ENCODE measurements around the gene ZNF560.

ZNF560 gene

GRCh38 chr19:9528757-9529336 is 30.4 kb upstream of the ZNF560 start:
- H2BK15ac ChIP-seq (ENCODE audit: low read depth, poor library complexity, severe bottlenecking), result no peak overlapping the region
- no peak overlapping the region for H3K23ac ChIP-seq (ENCODE audit: low read length in 2 of 2)
- H4K8ac ChIP-seq (ENCODE audit: low read length), result no peak overlapping the region
- H3K4ac ChIP-seq (ENCODE audit: low read depth in 1 of 2, low read length in 2 of 2), result no peak overlapping the region
- peak overlapping the region in 1 of 2 experiments; percentile 76 for H3K4me3 ChIP-seq (ENCODE audit: insufficient read depth in 1 of 2, low read depth in 1 of 2, low read length in 2 of 2)
- 100% methylated on average over 2 of the region's 5 CpGs for WGBS
- no peaks in the 10 kb centered on the region for H3K27me3 ChIP-seq (ENCODE audit: control insufficient read depth in 1 of 2, insufficient read depth in 1 of 2, low read length in 2 of 2)
- no peak overlapping the region for H3K18ac ChIP-seq (ENCODE audit: low read depth in 1 of 2, low read length in 2 of 2)
- no peak overlapping the region for H3K27ac ChIP-seq (ENCODE audit: low read length, poor library complexity, severe bottlenecking)
- no peak overlapping the region for H3K4me2 ChIP-seq (ENCODE audit: low read length, poor library complexity, severe bottlenecking)
- H2AK5ac ChIP-seq (ENCODE audit: low read length, severe bottlenecking), result no peak overlapping the region
- H2BK12ac ChIP-seq (ENCODE audit: low read length in 2 of 2), result no peak overlapping the region
- no peak overlapping the region for H4K91ac ChIP-seq (ENCODE audit: low read length)
- peak; percentile 32 for DNase-seq
- no peak overlapping the region for H2BK120ac ChIP-seq (ENCODE audit: low read depth, low read length)
- H2BK5ac ChIP-seq (ENCODE audit: low read depth, low read length, poor library complexity, severe bottlenecking), result no peak overlapping the region
- no peak overlapping the region for H2AFZ ChIP-seq (ENCODE audit: low read depth, low read length)
- no peak overlapping the region for H3K9ac ChIP-seq (ENCODE audit: low read length)
- H3K79me1 ChIP-seq (replicated peaks; ENCODE audit: low read length, poor library complexity, severe bottlenecking), result peaks cover 4% of the 10 kb centered on the region
- peaks cover 95% of the 10 kb centered on the region for H3K9me3 ChIP-seq (ENCODE audit: control insufficient read depth, low read length)
- peaks cover 62 to 87% of the 10 kb centered on the region in 2 experiments for H3K36me3 ChIP-seq (ENCODE audit: control insufficient read depth in 1 of 2, insufficient read depth in 2 of 2, low read depth in 1 of 2, low read length in 2 of 2)
- no peak overlapping the region for H3K14ac ChIP-seq (ENCODE audit: low read length in 2 of 2)
- no peaks in the 10 kb centered on the region for H3K4me1 ChIP-seq (ENCODE audit: control insufficient read depth, insufficient read depth, low read depth, low read length)

- Histone ChIP-seq H2BK12ac (ENCODE audit: low read length in 2 of 2) (no peak overlapping the region), H2AFZ (ENCODE audit: low read depth, low read length) (no peak overlapping the region), H3K9me3 (ENCODE audit: control insufficient read depth, low read length) (peaks cover 91% of the 10 kb centered on the region), H3K79me1 (replicated peaks; ENCODE audit: low read length, poor library complexity, severe bottlenecking) (peaks cover 4% of the 10 kb centered on the region), H3K27me3 (ENCODE audit: control insufficient read depth in 1 of 2, insufficient read depth in 1 of 2, low read length in 2 of 2) (no peaks in the 10 kb centered on the region), H3K9ac (ENCODE audit: low read length) (no peak overlapping the region), H3K36me3 (ENCODE audit: control insufficient read depth in 1 of 2, insufficient read depth in 2 of 2, low read depth in 1 of 2, low read length in 2 of 2) (peaks cover 27 to 46% of the 10 kb centered on the region in 2 experiments), H3K14ac (ENCODE audit: low read length in 2 of 2) (no peak overlapping the region), H4K8ac (ENCODE audit: low read length) (no peak overlapping the region), H3K4me1 (ENCODE audit: control insufficient read depth, insufficient read depth, low read depth, low read length) (no peaks in the 10 kb centered on the region), H2AK5ac (ENCODE audit: low read length, severe bottlenecking) (no peak overlapping the region), H3K18ac (ENCODE audit: low read depth in 1 of 2, low read length in 2 of 2) (no peak overlapping the region), H3K23ac (ENCODE audit: low read length in 2 of 2) (no peak overlapping the region), H3K27ac (ENCODE audit: low read length, poor library complexity, severe bottlenecking) (no peak overlapping the region), H4K91ac (ENCODE audit: low read length) (no peak overlapping the region), H3K4me2 (ENCODE audit: low read length, poor library complexity, severe bottlenecking) (no peak overlapping the region), H2BK15ac (ENCODE audit: low read depth, poor library complexity, severe bottlenecking) (no peak overlapping the region), H2BK120ac (ENCODE audit: low read depth, low read length) (no peak overlapping the region), H3K4ac (ENCODE audit: low read depth in 1 of 2, low read length in 2 of 2) (no peak overlapping the region), H2BK5ac (ENCODE audit: low read depth, low read length, poor library complexity, severe bottlenecking) (no peak overlapping the region), H3K4me3 (ENCODE audit: insufficient read depth in 1 of 2, low read depth in 1 of 2, low read length in 2 of 2) (peak overlapping the region in 1 of 2 experiments; percentile 48)
- no CpG with 5 or more reads among the region's 1 CpG for WGBS
- peak; percentile 5 for DNase-seq
These were observed 25.6 kb upstream of the ZNF560 start for GRCh38 chr19:9523885-9524474.

GRCh38 chr19:9507285-9507684 is 8.9 kb upstream of the ZNF560 start:
- H2BK15ac ChIP-seq (ENCODE audit: low read depth, poor library complexity, severe bottlenecking), result no peak overlapping the region
- H4K91ac ChIP-seq (ENCODE audit: low read length), result no peak overlapping the region
- no peaks in the 10 kb centered on the region for H3K4me1 ChIP-seq (ENCODE audit: control insufficient read depth, insufficient read depth, low read depth, low read length)
- no peak overlapping the region for H3K27ac ChIP-seq (ENCODE audit: low read length, poor library complexity, severe bottlenecking)
- no peak overlapping the region for H3K14ac ChIP-seq (ENCODE audit: low read length in 2 of 2)
- H3K4me3 ChIP-seq (ENCODE audit: insufficient read depth in 1 of 2, low read depth in 1 of 2, low read length in 2 of 2), result no peak overlapping the region
- no peak overlapping the region for H2BK120ac ChIP-seq (ENCODE audit: low read depth, low read length)
- no peaks in the 10 kb centered on the region for H3K79me1 ChIP-seq (replicated peaks; ENCODE audit: low read length, poor library complexity, severe bottlenecking)
- no peak overlapping the region for H3K4ac ChIP-seq (ENCODE audit: low read depth in 1 of 2, low read length in 2 of 2)
- DNase-seq, result no peak
- peaks cover 82% of the 10 kb centered on the region for H3K9me3 ChIP-seq (ENCODE audit: control insufficient read depth, low read length)
- H2AK5ac ChIP-seq (ENCODE audit: low read length, severe bottlenecking), result no peak overlapping the region
- 71% methylated on average over 1 of the region's 3 CpGs for WGBS
- no peak overlapping the region for H2AFZ ChIP-seq (ENCODE audit: low read depth, low read length)
- no peak overlapping the region for H3K9ac ChIP-seq (ENCODE audit: low read length)
- H2BK5ac ChIP-seq (ENCODE audit: low read depth, low read length, poor library complexity, severe bottlenecking), result no peak overlapping the region
- H2BK12ac ChIP-seq (ENCODE audit: low read length in 2 of 2), result no peak overlapping the region
- H3K4me2 ChIP-seq (ENCODE audit: low read length, poor library complexity, severe bottlenecking), result no peak overlapping the region
- H4K8ac ChIP-seq (ENCODE audit: low read length), result no peak overlapping the region
- no peaks in the 10 kb centered on the region for H3K36me3 ChIP-seq (ENCODE audit: control insufficient read depth in 1 of 2, insufficient read depth in 2 of 2, low read depth in 1 of 2, low read length in 2 of 2)
- H3K27me3 ChIP-seq (ENCODE audit: control insufficient read depth in 1 of 2, insufficient read depth in 1 of 2, low read length in 2 of 2), result no peaks in the 10 kb centered on the region
- H3K18ac ChIP-seq (ENCODE audit: low read depth in 1 of 2, low read length in 2 of 2), result no peak overlapping the region
- H3K23ac ChIP-seq (ENCODE audit: low read length in 2 of 2), result no peak overlapping the region

GRCh38 chr19:9500796-9501195 is 2.4 kb upstream of the ZNF560 start:
- no peak overlapping the region for H3K14ac ChIP-seq (ENCODE audit: low read length in 2 of 2)
- H3K27ac ChIP-seq (ENCODE audit: low read length, poor library complexity, severe bottlenecking), result no peak overlapping the region
- no peak overlapping the region for H3K4me3 ChIP-seq (ENCODE audit: insufficient read depth in 1 of 2, low read depth in 1 of 2, low read length in 2 of 2)
- H3K23ac ChIP-seq (ENCODE audit: low read length in 2 of 2), result no peak overlapping the region
- H2BK15ac ChIP-seq (ENCODE audit: low read depth, poor library complexity, severe bottlenecking), result no peak overlapping the region
- H3K18ac ChIP-seq (ENCODE audit: low read depth in 1 of 2, low read length in 2 of 2), result no peak overlapping the region
- no peak overlapping the region for H4K91ac ChIP-seq (ENCODE audit: low read length)
- H2AFZ ChIP-seq (ENCODE audit: low read depth, low read length), result no peak overlapping the region
- no peaks in the 10 kb centered on the region for H3K4me1 ChIP-seq (ENCODE audit: control insufficient read depth, insufficient read depth, low read depth, low read length)
- no peak overlapping the region for H3K4ac ChIP-seq (ENCODE audit: low read depth in 1 of 2, low read length in 2 of 2)
- H3K79me1 ChIP-seq (replicated peaks; ENCODE audit: low read length, poor library complexity, severe bottlenecking), result no peaks in the 10 kb centered on the region
- H3K9ac ChIP-seq (ENCODE audit: low read length), result no peak overlapping the region
- H3K9me3 ChIP-seq (ENCODE audit: control insufficient read depth, low read length), result peaks cover 55% of the 10 kb centered on the region
- no peak overlapping the region for H2AK5ac ChIP-seq (ENCODE audit: low read length, severe bottlenecking)
- no peak overlapping the region for H2BK5ac ChIP-seq (ENCODE audit: low read depth, low read length, poor library complexity, severe bottlenecking)
- no peak overlapping the region for H4K8ac ChIP-seq (ENCODE audit: low read length)
- no peak overlapping the region for H3K4me2 ChIP-seq (ENCODE audit: low read length, poor library complexity, severe bottlenecking)
- no peak overlapping the region for H2BK12ac ChIP-seq (ENCODE audit: low read length in 2 of 2)
- no peaks in the 10 kb centered on the region for H3K36me3 ChIP-seq (ENCODE audit: control insufficient read depth in 1 of 2, insufficient read depth in 2 of 2, low read depth in 1 of 2, low read length in 2 of 2)
- WGBS, result 75% methylated on average over 1 of the region's 1 CpG
- no peak for DNase-seq
- no peak overlapping the region for H2BK120ac ChIP-seq (ENCODE audit: low read depth, low read length)
- H3K27me3 ChIP-seq (ENCODE audit: control insufficient read depth in 1 of 2, insufficient read depth in 1 of 2, low read length in 2 of 2), result no peaks in the 10 kb centered on the region

All from mesenchymal stem cell (in vitro differentiated cells and primary cell).